Bladder microvascular endothelial cell (primary cell): ENCODE results near the gene PPP1R3E. TPM values are rescaled to one million over a fixed set of nuclear protein-coding genes. Genes with fewer than 3 reads are reported as not detected.

Experiments
- total RNA-seq: library from RNA; depleted of rRNA; stranded (reverse); fragments of >200 nt; gene quantifications from 2 replicates; pipeline ENCODE4 v1.2.3, GENCODE V29; 2014

PPP1R3E gene, protein sequence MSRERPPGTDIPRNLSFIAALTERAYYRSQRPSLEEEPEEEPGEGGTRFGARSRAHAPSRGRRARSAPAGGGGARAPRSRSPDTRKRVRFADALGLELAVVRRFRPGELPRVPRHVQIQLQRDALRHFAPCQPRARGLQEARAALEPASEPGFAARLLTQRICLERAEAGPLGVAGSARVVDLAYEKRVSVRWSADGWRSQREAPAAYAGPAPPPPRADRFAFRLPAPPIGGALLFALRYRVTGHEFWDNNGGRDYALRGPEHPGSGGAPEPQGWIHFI
- 0.81 and 2.1 TPM in 2 replicates for total RNA-seq

GRCh38 chr14:23302290-23303225 is at the start of gene PPP1R3E:
TSS of gene PPP1R3E (minus strand) at chr14:23302859. CDS start at chr14:23302576, 283 bp downstream.

DNA sequence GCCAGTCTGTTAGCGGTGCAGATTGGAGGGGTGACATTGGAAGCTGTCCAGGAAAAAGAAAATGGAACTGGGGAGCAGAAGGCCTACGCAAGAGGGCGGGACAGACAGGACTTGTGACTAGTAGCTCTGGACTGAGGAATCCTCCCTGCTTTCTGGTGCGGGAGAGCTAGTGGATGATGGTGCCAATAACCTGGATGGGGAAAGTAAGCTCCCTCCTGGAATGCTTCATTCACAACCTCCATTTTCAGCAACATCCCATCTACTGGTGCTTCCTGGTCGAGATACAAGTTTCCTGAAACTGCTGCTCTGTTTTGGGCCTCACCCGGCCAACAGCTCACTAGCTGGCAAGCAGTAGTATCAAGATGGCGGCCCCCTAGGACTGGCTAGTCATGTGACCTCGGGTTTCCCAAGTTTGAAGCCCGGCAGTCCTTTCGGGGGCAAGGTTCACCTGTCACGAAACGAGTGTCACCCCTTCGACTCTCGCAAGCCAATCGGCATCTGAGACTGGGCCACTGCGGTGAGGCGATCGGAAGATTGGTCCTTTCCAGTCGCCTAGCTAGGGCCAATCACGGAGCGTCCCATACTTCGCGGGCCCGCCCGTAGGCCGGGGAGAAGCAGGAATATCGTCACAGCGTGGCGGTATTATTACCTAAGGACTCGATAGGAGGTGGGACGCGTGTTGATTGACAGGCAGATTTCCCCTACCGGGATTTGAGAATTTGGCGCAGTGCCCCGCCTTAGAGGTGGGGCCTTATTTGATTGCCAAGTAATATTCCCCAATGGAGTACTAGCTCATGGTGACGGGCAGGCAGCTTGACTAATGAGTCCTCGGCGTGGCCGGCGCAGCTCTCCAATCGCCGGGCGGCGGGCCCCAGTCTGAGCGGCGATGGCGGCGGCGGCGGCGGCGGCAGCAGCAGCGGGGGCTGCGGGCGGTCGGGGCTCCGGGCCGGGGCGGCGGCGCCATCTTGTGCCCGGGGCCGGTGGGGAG is 18.2 kb upstream of the PPP1R3E start, which contains the start of gene PABPN1:
TSS of gene PABPN1 (plus strand) at position 874 of the 988 bp plus-strand sequence. CDS start at position 887, 13 bp downstream.

DNA sequence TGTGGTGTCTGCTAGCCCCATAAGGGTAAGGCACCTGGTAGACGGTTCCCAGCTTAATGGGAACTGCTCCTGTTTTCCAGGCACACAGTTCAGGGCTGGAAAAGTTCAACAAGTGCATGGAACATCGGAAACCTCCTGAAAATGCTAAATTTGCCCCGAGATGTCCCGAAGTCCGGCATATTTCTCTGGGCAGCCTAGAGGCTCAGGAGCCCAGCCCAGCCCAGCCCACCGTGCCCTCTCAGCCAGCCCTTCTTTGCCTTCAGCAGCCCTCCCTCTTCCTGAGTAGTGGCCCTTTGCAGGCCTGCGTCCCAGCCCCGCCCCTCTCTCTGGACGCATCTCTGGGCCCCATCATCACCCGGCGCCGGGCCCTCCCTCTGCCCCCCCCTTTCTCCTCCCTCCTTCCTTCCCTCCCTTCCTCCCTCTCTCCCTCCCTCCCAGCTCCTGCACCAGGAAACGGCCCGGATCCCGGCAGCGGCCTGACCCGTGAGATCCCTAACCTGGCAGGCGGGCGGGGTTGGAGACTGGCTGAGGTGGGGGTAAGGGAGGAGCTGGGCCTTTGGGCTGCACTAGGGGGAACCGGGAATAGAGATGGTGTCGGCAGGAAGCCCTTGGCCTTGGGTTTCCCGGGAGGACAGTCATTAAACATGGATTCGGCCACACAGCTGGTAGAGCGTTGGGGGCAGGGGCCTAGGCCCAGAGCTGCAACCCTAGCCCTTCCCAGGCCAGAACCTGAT is 3.9 kb upstream of the PPP1R3E start, which contains the start of gene BCL2L2:
TSS of gene BCL2L2 (plus strand) at position 422 of the 734 bp plus-strand sequence. CDS start 935 bp downstream, outside the sequence.

GRCh38 chr14:23286020-23286901 is 16.4 kb downstream of the PPP1R3E start, which contains the start of gene HOMEZ:
TSS of gene HOMEZ (minus strand) at chr14:23286132. CDS start at chr14:23285952, 180 bp downstream.

Other genes starting within 250 kb of the PPP1R3E start
- gene CDH24, start 245.3 kb downstream of the PPP1R3E start, total RNA-seq = 8.7 and 10.9 TPM in 2 replicates
- 48.9 and 102 TPM in 2 replicates for gene ACIN1, start 207.7 kb downstream of the PPP1R3E start, total RNA-seq
- 47.2 and 51.0 TPM in 2 replicates for gene C14orf119, start 207.4 kb downstream of the PPP1R3E start, total RNA-seq
- gene CIROP, start 197.9 kb downstream of the PPP1R3E start, total RNA-seq = not detected in 2 replicates
- gene CEBPE, start 183.6 kb downstream of the PPP1R3E start, total RNA-seq = not detected in 2 replicates
- not detected in 2 replicates for gene SLC7A8, start 119.2 kb downstream of the PPP1R3E start, total RNA-seq
- not detected in 2 replicates for gene RNF212B, start 64.9 kb downstream of the PPP1R3E start, total RNA-seq
- 4.0 and 7.1 TPM in 2 replicates for gene HOMEZ, start 16.7 kb downstream of the PPP1R3E start, total RNA-seq
- gene BCL2L2, start 4.0 kb upstream of the PPP1R3E start, total RNA-seq = 7.4 and 13.0 TPM in 2 replicates
- 52.9 and 97.5 TPM in 2 replicates for gene PABPN1, start 18.6 kb upstream of the PPP1R3E start, total RNA-seq
- gene SLC22A17, start 50.0 kb upstream of the PPP1R3E start, total RNA-seq = 0.97 and 3.7 TPM in 2 replicates
- gene EFS, start 62.3 kb upstream of the PPP1R3E start, total RNA-seq = 0.13 TPM in 1 of 2 replicates, not detected in the other
- gene IL25, start 70.0 kb upstream of the PPP1R3E start, total RNA-seq = not detected in 2 replicates
- not detected in 2 replicates for gene CMTM5, start 74.2 kb upstream of the PPP1R3E start, total RNA-seq
- not detected in 2 replicates for gene MYH6, start 105.4 kb upstream of the PPP1R3E start, total RNA-seq
- gene MYH7, start 132.8 kb upstream of the PPP1R3E start, total RNA-seq = not detected in 2 replicates
- gene NGDN, start 166.8 kb upstream of the PPP1R3E start, total RNA-seq = 39.0 and 49.9 TPM in 2 replicates
- gene ZFHX2, start 248.9 kb upstream of the PPP1R3E start, total RNA-seq = under 0.01 and 1.0 TPM in 2 replicates